ENCODE measurements around the gene ZNF444. TPM values are rescaled to one million over a fixed set of nuclear protein-coding genes. Genes with fewer than 3 reads are reported as not detected.
"Not testable (repeated sequence)": the region's sequence is repeated elsewhere in the genome, so short reads cannot be mapped to it uniquely, and the experiment has no call there.

The ZNF444 gene
- total and polyA plus RNA-seq, 7 donors: 11.4 to 57.4 (median 27.9) TPM

- H3K27me3 ChIP-seq: no peaks in the 10 kb centered on the region
Observed at GRCh38 chr19:56145698-56146097, 4.6 kb downstream of the ZNF444 start.

GRCh38 chr19:56146904-56147303 lies 5.8 kb downstream of the ZNF444 start:
- no peak overlapping the region for H3K27ac ChIP-seq
- H3K9me3 ChIP-seq: no peaks in the 10 kb centered on the region
- no peaks in the 10 kb centered on the region for H3K27me3 ChIP-seq
- intact Hi-C loops (cut with DNase I): no loop called here
- WGBS, 2 donors: 96 to 98% methylated on average over 31 of the region's 31 CpGs
- no peak overlapping the region for H3K4me3 ChIP-seq
- TF ChIP-seq POLR2AphosphoS5 (IDR thresholded peaks at IDR 0.05) (no peak), CTCF (IDR thresholded peaks at IDR 0.05) (no peak), POLR2A (IDR thresholded peaks at IDR 0.05) (no peak), EP300 (IDR thresholded peaks at IDR 0.05) (no peak)
- H3K4me1 ChIP-seq: peaks cover 0 to 13% (median 13%) of the 10 kb centered on the region in 4 donors
- H3K36me3 ChIP-seq: peaks cover 0 to 33% (median 13%) of the 10 kb centered on the region in 4 donors
- DNase-seq: no peak

More at GRCh38 chr19:56145698-56146097, 4.6 kb downstream of the ZNF444 start:
- 94% methylated on average over 10 of the region's 10 CpGs for WGBS, 2 donors
- DNase-seq: no peak
- Histone ChIP-seq H3K4me3 (no peak overlapping the region), H3K27ac (no peak overlapping the region), H3K36me3 (peaks cover 0 to 33% (median 13%) of the 10 kb centered on the region in 4 donors), H3K9me3 (no peaks in the 10 kb centered on the region), H3K4me1 (peaks cover 0 to 17% (median 14%) of the 10 kb centered on the region in 4 donors)
- TF ChIP-seq CTCF (IDR thresholded peaks at IDR 0.05) (no peak), POLR2A (IDR thresholded peaks at IDR 0.05) (no peak), POLR2AphosphoS5 (IDR thresholded peaks at IDR 0.05) (no peak), EP300 (IDR thresholded peaks at IDR 0.05) (no peak)
- intact Hi-C loops (cut with DNase I): no loop called here

DNA sequence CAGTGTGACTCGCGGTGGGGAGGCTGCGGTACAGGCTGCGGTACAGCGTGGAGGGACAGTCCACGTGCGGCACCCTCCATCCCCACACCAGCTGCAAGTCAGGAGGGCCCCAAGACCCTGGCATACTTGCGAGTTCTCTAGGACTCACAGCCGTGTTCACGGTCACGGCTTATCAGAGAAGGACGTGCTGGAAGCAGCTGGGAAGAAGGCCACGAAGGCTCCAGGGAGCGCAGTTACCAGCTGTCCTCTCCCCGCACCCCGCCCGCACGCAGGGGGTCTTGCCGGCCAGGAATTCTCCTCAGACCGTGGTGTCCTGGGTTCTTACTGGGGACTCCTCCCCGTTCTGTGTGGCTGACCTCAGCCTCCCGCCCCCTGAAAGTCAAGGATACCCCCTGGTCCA lies 6.2 kb downstream of the ZNF444 start:
- no peak overlapping the region for H3K27ac ChIP-seq
- 94 to 96% methylated on average over 22 of the region's 22 CpGs for WGBS, 2 donors
- H3K36me3 ChIP-seq: peaks cover 0 to 33% (median 13%) of the 10 kb centered on the region in 4 donors
- no peaks in the 10 kb centered on the region for H3K27me3 ChIP-seq
- DNase-seq: no peak
- H3K4me1 ChIP-seq: peaks cover 0 to 13% (median 10%) of the 10 kb centered on the region in 4 donors
- TF ChIP-seq POLR2AphosphoS5 (IDR thresholded peaks at IDR 0.05) (no peak), CTCF (IDR thresholded peaks at IDR 0.05) (no peak), POLR2A (IDR thresholded peaks at IDR 0.05) (no peak), EP300 (IDR thresholded peaks at IDR 0.05) (no peak)
- no peaks in the 10 kb centered on the region for H3K9me3 ChIP-seq
- H3K4me3 ChIP-seq: no peak overlapping the region
- intact Hi-C loops (cut with DNase I): no loop called here

DNA sequence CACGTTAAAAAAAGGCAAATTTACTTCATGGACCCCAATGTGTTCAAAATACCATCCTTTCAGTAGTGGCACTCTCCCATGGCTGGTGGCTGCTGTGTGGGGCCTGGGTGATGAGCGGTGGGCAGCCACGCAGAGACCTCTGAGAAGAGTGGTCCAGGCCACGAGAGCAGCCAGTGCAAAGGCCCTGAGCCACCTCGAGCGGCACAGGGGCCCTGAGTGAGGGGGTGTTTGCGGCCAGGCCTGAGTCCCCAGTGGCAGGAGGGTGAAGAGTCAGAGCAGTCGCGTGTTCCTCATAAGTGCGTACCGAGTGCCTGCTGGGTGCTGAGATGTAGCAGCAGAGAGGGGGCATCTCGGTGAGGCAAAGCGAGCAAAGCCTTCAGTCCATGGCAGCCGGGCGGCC lies 7.0 kb downstream of the ZNF444 start:
- WGBS, 2 donors: 95 to 97% methylated on average over 15 of the region's 15 CpGs
- H3K27me3 ChIP-seq: no peaks in the 10 kb centered on the region
- TF ChIP-seq POLR2AphosphoS5 (IDR thresholded peaks at IDR 0.05): no peak
- no peak for TF ChIP-seq EP300 (IDR thresholded peaks at IDR 0.05)
- no peak for TF ChIP-seq POLR2A (IDR thresholded peaks at IDR 0.05)
- no peak for TF ChIP-seq CTCF (IDR thresholded peaks at IDR 0.05)
- no peak overlapping the region for H3K4me3 ChIP-seq
- intact Hi-C loops (cut with DNase I): no loop called here
- DNase-seq: no peak
- peaks cover 0 to 33% (median 13%) of the 10 kb centered on the region in 4 donors for H3K36me3 ChIP-seq
- peaks cover 0 to 10% (median 8%) of the 10 kb centered on the region in 4 donors for H3K4me1 ChIP-seq
- H3K9me3 ChIP-seq: no peaks in the 10 kb centered on the region
- H3K27ac ChIP-seq: no peak overlapping the region

GRCh38 chr19:56148955-56149655 lies 8.0 kb downstream of the ZNF444 start:
- 96% methylated on average over 12 of the region's 12 CpGs for WGBS, 2 donors
- intact Hi-C loops (cut with DNase I); H3K27ac ChIP-seq; H3K27me3 ChIP-seq; H3K9me3 ChIP-seq; H3K4me3 ChIP-seq; DNase-seq: not testable (repeated sequence)
- Histone ChIP-seq H3K36me3 (peaks cover 0 to 35% (median 13%) of the 10 kb centered on the region in 4 donors), H3K4me1 (peaks cover 0 to 15% (median 7%) of the 10 kb centered on the region in 4 donors)

Data from sigmoid colon (tissue), 7 donors.